ENCODE results near the gene NDUFA9. TPM values are rescaled to one million over a fixed set of nuclear protein-coding genes. Genes with fewer than 3 reads are reported as not detected.

The NDUFA9 gene
- total RNA-seq, 1 experiment from 2014 or later, result 97.8 TPM

GRCh38 chr12:4681732-4682131 is 32.8 kb downstream of the NDUFA9 start:
- peaks cover 6% of the 10 kb centered on the region for H3K9me3 Mint-ChIP-seq
- no peaks in the 10 kb centered on the region for H3K27me3 Mint-ChIP-seq (ENCODE audit: low read depth)

More at GRCh38 chr12:4681732-4682131, 32.8 kb downstream of the NDUFA9 start:
- DNase-seq (ENCODE audit: low spot score), result no peak
- Mint-ChIP-seq H3K4me3 (no peak overlapping the region), H3K27ac (no peak overlapping the region), H3K4me1 (no peaks in the 10 kb centered on the region), H3K36me3 (peaks cover 32% of the 10 kb centered on the region)
- POLR2A ChIA-PET, result no interaction called here
- CTCF ChIA-PET, result no interaction called here
- TF ChIP-seq RELA (CRISPR knock-in tag; IDR thresholded peaks at IDR 0.05; ENCODE audit: borderline replicate concordance) (no peak), NR3C1 (CRISPR knock-in tag; conservative IDR thresholded peaks at IDR 0.05; ENCODE audit: low read depth) (no peak), ZNF425 (CRISPR knock-in tag; conservative IDR thresholded peaks at IDR 0.05) (no peak), ARID4B (CRISPR knock-in tag; IDR thresholded peaks at IDR 0.05; ENCODE audit: borderline replicate concordance) (no peak), ZNF532 (CRISPR knock-in tag; IDR thresholded peaks at IDR 0.05; ENCODE audit: borderline replicate concordance) (no peak), MYBL2 (CRISPR knock-in tag; IDR thresholded peaks at IDR 0.05) (no peak), CBFB (CRISPR knock-in tag; IDR thresholded peaks at IDR 0.05; ENCODE audit: low read depth) (no peak), ZMAT4 (CRISPR knock-in tag; IDR thresholded peaks at IDR 0.05) (no peak), ATF6 (CRISPR knock-in tag; IDR thresholded peaks at IDR 0.05) (no peak), ZNF512 (CRISPR knock-in tag; IDR thresholded peaks at IDR 0.05; ENCODE audit: borderline replicate concordance) (no peak), AFF4 (CRISPR knock-in tag; IDR thresholded peaks at IDR 0.05; ENCODE audit: borderline replicate concordance) (no peak), TCF7 (CRISPR knock-in tag; IDR thresholded peaks at IDR 0.05; ENCODE audit: low read depth) (no peak), MXD4 (CRISPR knock-in tag; IDR thresholded peaks at IDR 0.05; ENCODE audit: borderline replicate concordance) (no peak), HMGXB4 (CRISPR knock-in tag; IDR thresholded peaks at IDR 0.05) (no peak), FOXJ3 (CRISPR knock-in tag; IDR thresholded peaks at IDR 0.05; ENCODE audit: borderline replicate concordance) (no peak)
- ATAC-seq, result no peak

Measured in WTC11 (cell line).